Measurements from ENCODE around the gene SPATS2L.
A peak's percentile ranks its signal among the peaks of the same experiment; 100 is the strongest.

SPATS2L gene

DNA sequence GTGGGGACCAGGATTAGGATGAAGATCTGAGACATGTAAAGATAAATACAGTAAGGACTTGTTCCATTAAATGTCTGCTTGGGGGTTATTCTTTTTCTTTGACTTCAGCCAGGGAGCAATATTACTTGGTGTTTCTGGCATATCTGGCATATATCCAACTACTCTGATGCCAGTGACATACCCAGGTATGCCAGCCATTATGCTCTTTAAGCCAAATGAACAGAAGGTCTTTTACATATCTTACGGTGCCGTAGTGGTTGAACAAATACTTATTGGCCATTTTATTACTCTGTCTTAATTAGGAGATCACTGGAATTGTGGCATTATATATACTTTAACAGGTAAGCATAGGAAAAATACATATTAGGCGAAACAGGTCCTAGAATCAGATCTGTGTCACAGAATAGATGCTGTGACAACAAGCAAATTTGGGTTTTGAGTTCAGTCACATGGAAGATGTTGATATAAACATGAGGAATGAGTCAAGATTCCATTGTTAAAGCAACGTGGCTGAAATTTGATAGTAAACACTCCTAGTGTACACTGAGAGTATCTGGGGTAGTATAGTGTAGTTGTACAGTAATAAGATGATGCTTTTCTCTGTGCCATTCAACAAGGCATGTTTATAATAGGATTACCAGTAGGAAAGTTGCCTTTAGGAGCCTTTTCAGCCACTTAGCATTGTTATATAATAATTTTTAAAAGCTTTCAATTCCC is 140.8 kb downstream of the SPATS2L start:
- DNase-seq = no peak

- DNase-seq = no peak
Measured at GRCh38 chr2:200448455-200448854, 142.0 kb downstream of the SPATS2L start.

- DNase-seq = no peak
Measured at GRCh38 chr2:200449149-200449548, 142.7 kb downstream of the SPATS2L start.

DNA sequence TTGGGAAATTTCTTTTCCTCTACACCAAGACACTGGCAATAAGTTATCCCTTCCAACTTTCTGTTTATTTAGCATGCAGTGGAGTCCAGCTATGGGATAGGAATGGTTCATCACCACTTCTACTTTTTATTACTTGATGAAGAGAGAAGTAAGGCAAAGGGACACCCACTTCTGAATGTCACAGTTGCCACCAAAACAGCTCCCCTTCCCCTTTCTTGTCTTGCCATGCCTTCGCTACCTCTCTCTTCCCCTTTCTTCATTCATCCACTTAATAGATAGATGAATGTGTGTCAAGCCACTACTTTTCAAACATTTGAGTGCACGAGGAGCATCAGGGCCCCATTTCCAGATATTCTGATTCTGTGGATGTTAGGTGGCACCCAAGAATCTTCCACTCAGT is 143.8 kb downstream of the SPATS2L start:
- peak; percentile 40 for DNase-seq

GRCh38 chr2:200451511-200451910 is 145.0 kb downstream of the SPATS2L start:
- peak; percentile 32 for DNase-seq

GRCh38 chr2:200452377-200452776 is 145.9 kb downstream of the SPATS2L start:
- no peak for DNase-seq

DNA sequence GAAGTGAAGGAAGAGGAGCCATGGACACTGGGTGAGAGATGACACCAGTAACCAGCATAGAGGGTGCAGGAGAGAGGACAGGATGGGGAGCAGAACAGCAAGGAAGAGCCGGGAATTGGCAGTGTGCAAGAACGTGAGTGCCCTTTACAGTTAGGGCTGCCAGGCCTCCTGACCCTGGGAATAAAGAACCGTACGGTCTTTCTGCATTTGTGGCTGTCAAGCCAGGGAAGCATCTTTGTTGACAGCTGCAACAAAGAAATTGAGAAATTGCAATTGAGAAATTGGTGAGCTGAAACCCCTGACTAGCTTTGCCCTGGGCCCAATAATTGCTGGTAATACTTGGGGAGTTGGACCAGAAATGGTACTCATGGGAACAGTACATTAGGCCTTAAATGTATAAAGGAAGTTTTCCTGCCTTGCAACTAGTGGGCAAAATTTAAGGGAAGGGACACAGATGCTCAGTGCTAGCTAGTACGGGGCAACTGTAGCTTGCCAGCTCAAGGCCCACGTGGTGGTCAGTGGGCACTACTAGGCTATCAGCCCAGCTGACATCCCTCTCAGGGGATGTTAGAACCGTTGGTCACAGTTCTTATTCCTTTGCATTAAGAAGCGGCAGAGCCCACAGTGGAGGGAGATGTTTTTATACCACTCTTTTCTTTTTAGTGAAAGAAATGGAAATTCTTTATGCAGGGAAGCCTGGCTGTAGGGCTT is 146.8 kb downstream of the SPATS2L start:
- no peak for DNase-seq

- no peak for DNase-seq
Measured at GRCh38 chr2:200453853-200454534, 147.5 kb downstream of the SPATS2L start.

- peak; percentile 41 for DNase-seq
Measured at GRCh38 chr2:200454927-200455801, 148.7 kb downstream of the SPATS2L start.

GRCh38 chr2:200455958-200456421 is 149.5 kb downstream of the SPATS2L start:
- DNase-seq = peak; percentile 77

DNA sequence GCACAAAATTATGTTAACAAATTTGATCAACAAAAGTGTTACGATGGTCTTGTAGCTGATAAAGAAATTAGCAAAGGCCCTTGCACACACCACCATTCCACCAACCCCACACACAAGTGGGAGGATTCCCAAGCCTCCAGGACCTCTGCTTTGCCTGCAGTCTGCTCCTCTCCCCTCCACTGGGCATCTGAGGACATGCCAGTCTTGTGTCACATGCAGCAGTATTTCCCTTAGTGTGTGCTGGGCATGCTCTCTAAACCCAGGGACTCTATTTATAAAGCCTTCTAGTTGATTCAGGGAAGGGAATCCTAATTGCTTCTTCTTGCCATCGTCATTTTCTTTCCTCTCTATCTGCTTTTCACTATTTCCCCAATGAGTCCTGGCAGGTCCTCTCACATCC is 150.1 kb downstream of the SPATS2L start:
- no peak for DNase-seq

GRCh38 chr2:200459101-200459500 is 152.6 kb downstream of the SPATS2L start:
- no peak for DNase-seq

- DNase-seq = peak; percentile 37
Measured at GRCh38 chr2:200461846-200462710, 155.6 kb downstream of the SPATS2L start.

- no peak for DNase-seq
Measured at GRCh38 chr2:200463452-200463851, 157.0 kb downstream of the SPATS2L start.

GRCh38 chr2:200466425-200467418 is 160.2 kb downstream of the SPATS2L start:
- DNase-seq = no peak

DNA sequence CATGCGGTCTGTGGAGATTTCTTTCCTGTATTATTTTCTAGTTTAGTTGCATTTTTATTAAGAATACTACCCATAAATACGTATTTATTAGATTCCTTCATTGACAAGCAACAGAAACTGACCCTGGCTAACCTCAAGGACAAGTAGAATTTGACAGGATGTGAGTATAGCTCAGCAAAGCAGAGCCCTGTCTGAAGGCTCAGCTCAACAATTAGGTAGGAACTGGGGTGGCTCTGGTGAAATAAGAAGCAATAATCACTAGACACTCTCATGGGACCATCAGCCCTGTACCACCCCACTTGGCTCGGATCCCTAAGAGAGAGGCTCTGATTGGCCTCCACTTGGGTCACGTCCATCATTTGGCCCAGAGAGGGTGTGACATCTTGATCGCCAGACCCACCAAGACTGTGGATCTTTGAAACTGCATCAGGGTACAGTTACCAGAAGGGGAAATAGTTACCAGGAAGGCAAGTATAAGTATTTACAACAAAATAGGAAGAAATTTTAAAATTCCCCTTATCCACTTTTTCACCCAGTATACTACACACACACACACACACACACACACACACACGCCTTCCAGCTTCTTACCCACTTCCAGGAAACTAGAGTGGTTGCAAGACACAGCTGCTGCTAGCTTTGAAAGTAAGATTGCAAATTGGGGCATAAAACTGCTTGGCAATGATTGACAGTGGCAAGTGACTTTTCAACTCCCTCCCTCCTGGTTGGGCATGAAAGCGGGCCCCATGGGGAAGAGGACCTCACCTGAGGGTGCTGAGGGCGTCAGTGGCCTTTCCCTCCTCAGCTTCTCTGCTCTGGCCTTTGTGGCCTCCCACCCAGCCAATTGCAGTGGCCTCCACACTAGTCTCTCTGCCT is 161.6 kb downstream of the SPATS2L start:
- DNase-seq = no peak

- no peak for DNase-seq
Measured at GRCh38 chr2:200469708-200470211, 163.3 kb downstream of the SPATS2L start.

DNA sequence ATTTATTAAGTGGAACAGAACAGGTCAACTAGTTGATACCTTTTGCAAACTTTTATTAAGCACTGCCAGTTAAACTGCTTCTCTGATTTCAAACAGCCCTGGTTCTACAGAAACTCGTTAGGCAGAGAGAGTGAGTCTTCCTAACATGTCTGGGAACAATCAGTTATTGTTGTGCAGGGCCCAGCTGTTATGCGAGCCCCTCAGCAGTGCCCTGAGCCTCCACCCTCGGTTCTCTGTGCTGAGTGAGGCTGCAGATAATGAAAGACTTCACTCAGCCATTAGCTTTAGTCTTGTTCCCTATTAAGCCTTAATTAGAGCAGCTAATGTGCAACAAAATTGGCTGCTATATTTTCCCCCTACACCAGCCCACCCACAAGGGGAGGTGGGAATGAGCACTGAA is 163.7 kb downstream of the SPATS2L start:
- no peak for DNase-seq

DNA sequence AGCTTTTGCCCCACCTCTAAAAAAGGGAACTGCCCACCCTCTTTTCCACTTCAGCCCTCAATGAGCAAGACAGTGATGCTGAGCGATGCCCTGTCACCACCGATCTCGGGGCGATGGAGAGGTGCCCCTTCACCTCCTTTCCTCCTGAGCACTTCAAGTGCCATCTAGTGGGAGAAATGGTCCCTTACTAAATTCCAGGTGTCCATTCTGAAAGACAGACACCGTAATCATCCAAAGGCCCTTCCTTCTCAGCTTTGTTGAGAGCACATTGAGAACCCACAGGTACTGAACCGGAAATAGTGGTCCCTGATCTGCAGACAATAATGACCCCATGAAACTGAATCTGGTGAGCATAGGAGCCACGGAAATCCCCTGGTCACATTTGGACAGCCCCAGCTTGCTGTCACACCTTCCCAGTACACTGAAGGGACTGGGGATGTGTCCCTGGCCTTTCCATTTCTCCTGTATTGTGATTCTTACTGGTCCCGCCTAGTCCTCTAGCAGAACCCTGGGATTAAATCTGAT is 164.9 kb downstream of the SPATS2L start:
- no peak for DNase-seq

Data from suppressor macrophage treated with lipopolysaccharide for 4 hours (primary cell).